Posterior cingulate gyrus (tissue), 11 donors: ENCODE data around the gene ITIH1.
"Not testable (repeated sequence)": the region's sequence is repeated elsewhere in the genome, so short reads cannot be mapped to it uniquely, and the experiment has no call there.

Experiments
- DNase-seq, 10 donors: peaks; one replicate each; pipeline versions ENCODE4 v3.0.0 to v3.0.0-alpha.2; 2020 to 2021; ENCODE audit warnings: mixed read lengths in 3 of 10
- intact Hi-C: fragments of 100-400 bp; cut with DNase I; formaldehyde crosslinking; loops from one replicate; pipeline ENCODE4 v1.15.1; 2023

ITIH1 gene

DNA sequence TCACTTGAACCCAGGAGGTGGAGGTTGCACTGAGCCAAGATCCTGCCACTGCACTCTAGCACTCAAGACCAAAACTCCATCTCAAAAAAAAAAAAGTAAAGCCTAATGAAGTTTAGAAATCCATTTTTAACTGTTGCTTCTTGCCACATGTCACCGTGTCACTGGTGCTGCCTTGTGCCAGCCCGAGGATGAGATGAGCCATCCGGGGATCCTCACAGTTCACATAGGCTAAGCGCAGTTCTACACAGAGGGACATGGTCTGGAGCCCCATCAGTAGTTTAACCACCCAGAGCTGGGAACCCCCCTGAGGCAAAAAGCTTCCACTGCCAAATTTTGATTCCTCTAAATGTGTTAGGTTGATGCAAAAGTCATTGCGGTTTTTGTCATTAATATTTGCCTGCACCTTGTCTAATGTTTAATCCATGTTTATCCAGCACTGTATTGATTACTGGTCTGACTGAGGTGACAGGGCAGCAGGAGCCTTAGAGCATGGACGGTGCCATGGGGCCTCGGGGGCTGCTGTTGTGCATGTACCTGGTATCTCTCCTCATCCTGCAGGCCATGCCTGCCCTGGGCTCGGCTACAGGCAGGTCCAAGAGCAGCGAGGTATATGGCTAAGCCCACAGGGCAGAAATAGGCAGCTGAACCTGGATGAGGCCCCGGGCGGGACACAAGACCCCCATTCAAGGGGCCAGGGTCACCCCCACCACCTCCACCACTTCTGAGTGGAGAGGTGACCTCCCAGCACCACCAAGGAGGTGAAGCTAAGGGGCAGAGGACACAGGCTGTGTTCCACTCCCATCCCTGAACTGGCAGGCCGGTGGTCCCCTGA lies at the start of gene ITIH1:
Gene ITIH1 (plus strand): TSS at position 473 of the 832 bp plus-strand sequence. CDS start 17 bp downstream, at position 490.
- intact Hi-C loops: no loop called here
- DNase-seq: peak in 3 of 10 donors; percentile 5 to 65 (median 47)

- DNase-seq, intact Hi-C loops: not testable (repeated sequence)
Measured at GRCh38 chr3:52728753-52729152, 48.6 kb upstream of the ITIH1 start.

- DNase-seq: no peak
- intact Hi-C loops: no loop called here
Measured at GRCh38 chr3:52730681-52731080, 46.7 kb upstream of the ITIH1 start.

DNA sequence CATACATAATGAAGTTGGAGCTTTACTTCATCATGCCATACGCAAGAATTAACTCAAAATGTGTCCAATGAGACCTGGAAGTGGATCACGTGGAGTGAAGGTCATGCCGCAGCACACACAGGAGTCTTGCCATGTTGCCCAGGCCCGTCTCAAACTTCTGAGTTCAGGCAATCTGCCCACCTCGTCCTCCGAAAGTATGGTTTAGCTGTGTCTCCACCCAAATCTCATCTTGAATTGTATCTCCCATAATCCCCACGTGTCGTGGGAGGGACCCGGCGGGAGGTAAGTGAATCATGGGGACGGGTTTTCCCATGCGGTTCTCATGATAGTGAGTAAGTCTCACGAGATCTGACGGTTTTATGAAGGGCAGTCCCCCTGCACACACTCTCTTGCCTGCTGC lies 45.8 kb upstream of the ITIH1 start:
- intact Hi-C loops: no loop called here

GRCh38 chr3:52733256-52733891 lies 44.0 kb upstream of the ITIH1 start:
- intact Hi-C loops: no loop called here
- no peak for DNase-seq

More for the DNA sequence above, 45.8 kb upstream of the ITIH1 start:
- peak in 1 of 10 donors; percentile 37 for DNase-seq

GRCh38 chr3:52739730-52740129 lies 37.7 kb upstream of the ITIH1 start:
- no peak for DNase-seq
- intact Hi-C loops: loop anchor here (5.0 kb wide), 1 partner anchor 333 kb away; no protein-coding TSS in a partner anchor

DNA sequence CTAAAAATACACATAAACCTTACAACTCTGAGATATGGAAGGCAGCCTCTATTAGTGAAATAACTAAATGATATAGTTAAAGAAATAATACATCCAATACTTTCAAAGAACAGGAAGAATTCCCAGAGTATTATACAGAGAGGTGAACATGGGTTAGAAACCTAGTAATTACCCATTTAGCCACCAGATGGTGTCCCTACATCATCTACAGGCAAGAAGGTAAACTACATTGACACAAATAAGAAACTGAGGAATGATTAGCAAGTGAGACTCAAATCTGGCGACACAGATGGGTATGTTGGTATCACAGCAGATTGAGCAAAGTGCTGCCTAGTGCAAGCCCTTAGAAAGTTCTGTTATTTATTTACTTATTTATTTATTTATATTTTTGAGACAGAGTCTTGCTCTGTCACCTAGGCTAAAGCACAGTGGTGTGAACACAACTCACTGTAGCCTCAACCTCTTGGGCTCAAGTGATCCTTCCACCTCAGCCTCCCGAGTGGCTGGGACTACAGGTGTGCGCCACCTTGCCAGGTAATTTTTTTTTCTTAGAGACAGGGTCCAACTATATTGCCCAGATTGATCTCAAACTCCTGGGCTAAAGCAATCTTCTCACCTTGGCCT lies 34.9 kb upstream of the ITIH1 start:
- DNase-seq: no peak
- intact Hi-C loops: loop anchor here (5.0 kb wide), 1 partner anchor 330 kb away; no protein-coding TSS in a partner anchor

DNA sequence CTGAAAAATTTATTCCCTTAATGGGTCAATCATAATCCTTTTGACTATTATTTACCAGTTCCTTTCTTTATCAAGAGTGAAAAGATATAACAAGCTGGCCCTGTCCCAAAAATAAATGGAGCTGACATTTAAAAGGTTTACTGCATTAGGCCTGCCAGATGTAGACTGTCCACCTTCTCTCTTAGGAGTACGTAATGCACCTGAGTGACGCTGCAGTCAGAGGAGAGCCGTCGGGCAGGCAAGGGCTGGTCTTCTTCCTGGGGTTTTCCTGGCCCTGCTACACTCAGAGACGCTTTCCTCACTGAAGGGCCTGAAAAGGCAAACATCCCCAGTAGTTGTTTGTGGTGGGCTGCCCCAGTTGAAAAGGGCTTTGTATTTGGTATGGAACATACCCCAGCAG lies 34.2 kb upstream of the ITIH1 start:
- intact Hi-C loops: loop anchor here (5.0 kb wide), 1 partner anchor 329 kb away; no protein-coding TSS in a partner anchor
- no peak for DNase-seq

DNA sequence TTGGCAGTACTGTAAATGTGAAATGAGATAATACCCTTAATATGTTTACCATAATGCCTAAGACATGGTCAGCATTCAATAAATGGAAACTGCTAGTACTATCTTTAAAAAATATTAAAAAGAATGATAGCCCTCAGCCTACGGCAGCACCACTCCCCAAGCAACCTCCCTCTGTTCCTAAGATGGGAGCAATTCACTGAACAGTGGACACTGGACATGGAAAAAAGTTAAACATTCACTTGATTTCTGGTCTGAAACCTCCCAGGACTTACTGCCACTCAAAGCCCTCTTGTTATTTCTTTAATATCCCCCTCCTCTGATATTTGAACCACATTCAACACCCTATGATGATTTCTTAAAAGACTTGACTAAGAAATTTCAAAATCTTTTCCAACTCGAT lies 33.7 kb upstream of the ITIH1 start:
- intact Hi-C loops: loop anchor here (5.0 kb wide), 1 partner anchor 329 kb away; no protein-coding TSS in a partner anchor
- DNase-seq: no peak

DNA sequence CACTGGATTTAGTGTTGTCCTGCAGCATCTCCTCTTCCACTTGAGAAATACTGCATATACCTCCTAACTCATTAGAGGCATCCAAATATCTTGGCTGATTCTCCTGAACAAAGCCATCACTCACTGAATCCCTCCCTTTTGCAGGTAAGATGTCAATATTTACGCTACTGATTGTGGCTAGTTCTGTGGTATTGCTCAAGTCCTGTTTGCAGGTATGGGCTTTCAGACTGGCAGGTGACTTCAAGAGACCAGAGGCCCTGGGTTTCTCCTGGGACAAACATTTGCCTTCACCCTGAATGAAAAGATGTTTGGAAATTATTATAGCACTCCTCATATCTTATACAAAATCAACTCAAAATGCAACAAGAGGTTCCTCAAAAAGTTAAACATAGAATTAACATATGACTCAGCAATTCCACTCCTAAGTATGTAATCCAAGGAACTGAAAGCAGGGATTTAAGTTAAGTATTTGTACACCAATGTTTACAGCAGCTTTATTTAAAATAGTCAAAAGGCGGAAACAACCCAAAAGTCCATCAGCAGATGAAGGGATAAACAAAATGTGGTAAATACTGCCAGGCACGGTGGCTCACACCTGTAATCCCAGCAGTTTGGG lies 25.2 kb upstream of the ITIH1 start:
- intact Hi-C loops: no loop called here
- no peak for DNase-seq

DNA sequence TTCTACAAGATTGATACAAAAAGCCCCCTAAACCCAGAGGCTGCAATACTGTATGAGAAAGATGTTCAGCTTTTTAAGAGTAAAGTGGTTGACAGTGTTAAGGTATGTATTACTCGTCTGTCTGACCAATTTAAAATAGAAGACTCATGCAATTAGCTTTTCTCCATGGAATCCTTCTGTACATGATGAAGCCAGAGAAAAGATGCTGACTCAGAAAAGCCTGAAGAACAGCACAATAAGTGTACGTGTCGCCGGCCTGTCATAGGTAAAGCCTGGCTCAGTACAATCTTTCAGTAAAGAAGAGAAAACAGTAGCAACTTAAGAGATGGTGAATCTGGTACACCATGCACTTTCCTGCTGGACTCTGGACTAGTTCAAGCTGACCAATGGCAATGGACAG lies 23.0 kb upstream of the ITIH1 start:
- DNase-seq: no peak
- intact Hi-C loops: no loop called here

- intact Hi-C loops: no loop called here
- no peak for DNase-seq
Measured at GRCh38 chr3:52756141-52756540, 21.3 kb upstream of the ITIH1 start.

GRCh38 chr3:52763466-52763865 lies 13.9 kb upstream of the ITIH1 start:
- intact Hi-C loops: no loop called here
- DNase-seq: no peak

DNA sequence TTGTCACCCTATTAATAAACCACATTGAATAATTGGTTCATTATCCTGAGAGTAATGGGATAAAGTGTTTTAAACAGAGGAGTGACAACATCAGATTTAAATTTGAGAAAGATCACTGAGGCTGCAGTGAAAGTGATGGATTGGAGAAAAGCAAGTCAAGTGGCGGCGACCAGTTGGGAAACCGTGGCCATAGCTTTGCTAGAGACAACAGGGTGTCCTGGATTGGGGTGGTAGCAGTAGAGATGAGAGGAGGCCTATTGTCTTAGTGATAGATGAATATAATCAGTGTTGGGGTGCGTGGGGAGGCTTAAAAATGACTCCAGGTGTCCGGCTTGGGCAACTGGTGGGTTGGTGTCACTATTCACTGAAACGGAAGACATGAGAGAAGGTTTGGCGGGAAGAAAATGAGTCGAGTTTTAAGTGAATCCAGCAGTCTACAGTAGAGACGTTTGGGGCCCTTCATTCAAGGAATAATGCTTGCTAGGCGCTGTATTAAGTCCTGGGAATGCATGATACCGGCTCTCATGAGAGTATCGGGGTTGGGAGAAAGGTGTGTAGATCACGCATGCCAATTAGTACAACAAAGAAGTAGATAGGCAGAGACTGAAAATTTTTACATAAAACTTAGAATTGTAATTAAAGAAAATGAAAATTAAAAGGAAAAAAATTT lies 7.5 kb upstream of the ITIH1 start:
- intact Hi-C loops: loop anchor here (2.0 kb wide), 1 partner anchor 65 kb away; the partner anchor contains the start of gene GLT8D1
- no peak for DNase-seq

- DNase-seq: peak; percentile 89 to 99 (median 94)
- intact Hi-C loops: loop anchor here (2.0 kb wide), 1 partner anchor 66 kb away; the partner anchor contains the start of gene GLT8D1
Measured at GRCh38 chr3:52770496-52771333, 6.7 kb upstream of the ITIH1 start, which contains the start of gene NEK4. NEK4 (minus strand) TSS chr3:52770940; CDS start chr3:52770746, 194 bp downstream.

GRCh38 chr3:52771334-52771681 lies 6.1 kb upstream of the ITIH1 start:
- intact Hi-C loops: loop anchor here (2.0 kb wide), 1 partner anchor 67 kb away; the partner anchor contains the start of gene GLT8D1
- DNase-seq: peak in 1 of 10 donors; percentile 35

GRCh38 chr3:52771702-52772101 lies 5.7 kb upstream of the ITIH1 start:
- intact Hi-C loops: loop anchor here (2.0 kb wide), 1 partner anchor 67 kb away; the partner anchor contains the start of gene GLT8D1
- DNase-seq: peak in 1 of 10 donors; percentile 18

DNA sequence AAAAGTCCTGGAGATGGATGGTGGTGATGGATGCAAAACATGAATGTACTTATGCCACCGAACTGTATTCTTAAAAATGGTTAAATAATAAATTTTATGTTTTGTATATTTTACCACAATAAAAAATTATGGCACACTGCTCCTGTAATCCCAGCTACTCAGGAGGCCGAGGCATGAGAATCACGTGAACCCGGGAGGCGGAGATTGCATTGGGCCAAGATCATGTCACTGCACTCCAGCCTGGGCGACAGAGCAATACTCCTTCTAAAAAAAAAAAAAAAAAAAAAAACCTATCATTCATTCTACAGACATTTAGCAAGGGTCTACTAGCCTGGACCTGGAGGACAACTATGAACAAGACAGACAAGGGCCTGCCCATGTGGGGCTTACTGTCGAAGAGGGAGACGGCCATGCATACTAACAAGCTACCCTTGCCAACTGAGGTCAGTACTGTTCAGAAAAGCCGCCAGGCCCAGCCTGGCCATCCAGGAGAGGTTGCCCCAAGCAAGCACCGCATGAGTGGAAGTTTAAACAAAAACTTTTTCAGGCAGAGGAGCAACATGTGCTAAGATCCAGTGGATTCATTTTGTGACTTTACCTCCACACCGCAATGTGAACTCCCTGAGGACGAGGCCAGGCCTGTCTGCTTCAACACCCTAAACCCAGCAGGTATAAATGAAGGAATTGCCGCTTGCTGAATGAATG lies 3.9 kb upstream of the ITIH1 start:
- DNase-seq: peak in 2 of 10 donors; percentile 2 to 69
- intact Hi-C loops: no loop called here
